Stimulated activated CD8-positive, alpha-beta memory T cell treated with anti-CD3 and anti-CD28 coated beads, Interleukin-12 subunit alpha, Interleukin-12 subunit beta, amount 100 ng/mL, for 4 hours (primary cell): Measurements from ENCODE around the gene HES6.
A peak's percentile ranks its signal among the peaks of the same experiment; 100 is the strongest.
"Not testable (repeated sequence)": the region's sequence is repeated elsewhere in the genome, so short reads cannot be mapped to it uniquely, and the experiment has no call there.

Experiments
- DNase-seq: peaks from one replicate; pipeline ENCODE4 v3.0.0-alpha.2; 2020; ENCODE audit warnings: low read depth

HES6 gene

GRCh38 chr2:238272156-238272555, 32.3 kb upstream of the HES6 start:
- DNase-seq = no peak

- not testable (repeated sequence) for DNase-seq
Measured at GRCh38 chr2:238271686-238272085, 31.8 kb upstream of the HES6 start.

- DNase-seq = no peak
Measured at GRCh38 chr2:238271061-238271554, 31.3 kb upstream of the HES6 start.

- DNase-seq = no peak
Measured at GRCh38 chr2:238270606-238271005, 30.8 kb upstream of the HES6 start.

GRCh38 chr2:238269741-238270140, 29.9 kb upstream of the HES6 start:
- no peak for DNase-seq

- no peak for DNase-seq
Measured at GRCh38 chr2:238267884-238268680, 28.2 kb upstream of the HES6 start.

- DNase-seq = no peak
Measured at GRCh38 chr2:238267341-238267710, 27.5 kb upstream of the HES6 start.

GRCh38 chr2:238265605-238266004, 25.8 kb upstream of the HES6 start:
- DNase-seq = no peak

GRCh38 chr2:238264072-238264460, 24.2 kb upstream of the HES6 start:
- DNase-seq = no peak

GRCh38 chr2:238263204-238264071, 23.6 kb upstream of the HES6 start:
- DNase-seq = peak; percentile 37

GRCh38 chr2:238262496-238263122, 22.8 kb upstream of the HES6 start:
- no peak for DNase-seq

- DNase-seq = no peak
Measured at GRCh38 chr2:238261718-238262375, 22.0 kb upstream of the HES6 start.

- DNase-seq = no peak
Measured at GRCh38 chr2:238260883-238261282, 21.0 kb upstream of the HES6 start.

GRCh38 chr2:238259061-238260020, 19.5 kb upstream of the HES6 start:
- no peak for DNase-seq

- no peak for DNase-seq
Measured at GRCh38 chr2:238257786-238258700, 18.2 kb upstream of the HES6 start.

- peak; percentile 41 for DNase-seq
Measured at GRCh38 chr2:238256594-238257104, 16.8 kb upstream of the HES6 start.

GRCh38 chr2:238256111-238256510, 16.3 kb upstream of the HES6 start:
- no peak for DNase-seq

- no peak for DNase-seq
Measured at GRCh38 chr2:238255636-238256035, 15.8 kb upstream of the HES6 start.

GRCh38 chr2:238255151-238255551, 15.3 kb upstream of the HES6 start:
- no peak for DNase-seq
